ENCODE results near the gene FAM177A1. TPM values are rescaled to one million over a fixed set of nuclear protein-coding genes. Genes with fewer than 3 reads are reported as not detected.

Gene FAM177A1
- total RNA-seq, 3 donors from 2014 or later (not counting 1 experiment from before 2014, with no cell fraction given), result 73.8 to 131 (median 79.6) TPM

DNA sequence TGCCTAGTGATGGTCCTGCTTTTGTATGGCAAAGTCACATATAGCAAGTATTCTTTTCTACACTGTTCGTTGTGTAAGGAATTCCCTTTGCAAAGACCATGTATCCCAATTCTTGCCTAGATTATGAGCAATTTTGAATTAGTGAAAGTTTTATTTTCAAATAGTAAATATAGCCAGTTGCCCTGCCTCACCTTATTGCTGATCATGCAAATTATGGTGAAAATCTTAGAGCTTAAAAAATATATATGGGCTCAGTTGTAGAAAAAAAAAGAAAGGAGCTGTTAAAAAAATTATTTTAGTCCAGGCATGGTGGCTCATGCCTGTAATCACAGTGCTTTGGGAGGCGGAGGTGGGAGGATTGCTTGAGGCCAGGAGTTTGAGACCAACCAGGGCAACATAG is 44.5 kb upstream of the FAM177A1 start:
- 100% methylated on average over 1 of the region's 2 CpGs for WGBS (ENCODE audit: insufficient coverage)
- intact Hi-C loops (cut with micrococcal nuclease), result no loop called here
- no peak overlapping the region for H3K27ac Mint-ChIP-seq
- H3K27ac ChIP-seq (ENCODE audit: low read length), result no peak overlapping the region
- no peaks in the 10 kb centered on the region for H3K27me3 Mint-ChIP-seq (ENCODE audit: low read depth in 2 of 2)
- H3K4me3 Mint-ChIP-seq, result no peak overlapping the region
- H3K4me1 Mint-ChIP-seq, result peaks cover 4% of the 10 kb centered on the region in 2 donors
- no peaks in the 10 kb centered on the region for H3K4me1 ChIP-seq (ENCODE audit: control insufficient read depth, insufficient read depth, low read length)
- no peaks in the 10 kb centered on the region for H3K9me3 Mint-ChIP-seq
- no peak overlapping the region for H3K4me3 ChIP-seq (ENCODE audit: low read length)
- no peaks in the 10 kb centered on the region for H3K9me3 ChIP-seq (ENCODE audit: control insufficient read depth, insufficient read depth, low read length)
- ATAC-seq (no peak), DNase-seq (no peak)
- TF ChIP-seq, protein P1, sequence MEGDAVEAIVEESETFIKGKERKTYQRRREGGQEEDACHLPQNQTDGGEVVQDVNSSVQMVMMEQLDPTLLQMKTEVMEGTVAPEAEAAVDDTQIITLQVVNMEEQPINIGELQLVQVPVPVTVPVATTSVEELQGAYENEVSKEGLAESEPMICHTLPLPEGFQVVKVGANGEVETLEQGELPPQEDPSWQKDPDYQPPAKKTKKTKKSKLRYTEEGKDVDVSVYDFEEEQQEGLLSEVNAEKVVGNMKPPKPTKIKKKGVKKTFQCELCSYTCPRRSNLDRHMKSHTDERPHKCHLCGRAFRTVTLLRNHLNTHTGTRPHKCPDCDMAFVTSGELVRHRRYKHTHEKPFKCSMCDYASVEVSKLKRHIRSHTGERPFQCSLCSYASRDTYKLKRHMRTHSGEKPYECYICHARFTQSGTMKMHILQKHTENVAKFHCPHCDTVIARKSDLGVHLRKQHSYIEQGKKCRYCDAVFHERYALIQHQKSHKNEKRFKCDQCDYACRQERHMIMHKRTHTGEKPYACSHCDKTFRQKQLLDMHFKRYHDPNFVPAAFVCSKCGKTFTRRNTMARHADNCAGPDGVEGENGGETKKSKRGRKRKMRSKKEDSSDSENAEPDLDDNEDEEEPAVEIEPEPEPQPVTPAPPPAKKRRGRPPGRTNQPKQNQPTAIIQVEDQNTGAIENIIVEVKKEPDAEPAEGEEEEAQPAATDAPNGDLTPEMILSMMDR (IDR thresholded peaks at IDR 0.05), result no peak
- no peaks in the 10 kb centered on the region for H3K27me3 ChIP-seq (ENCODE audit: control insufficient read depth, insufficient read depth, low read length)
- H3K36me3 ChIP-seq (ENCODE audit: control insufficient read depth, insufficient read depth, low read length), result peaks cover 48% of the 10 kb centered on the region
- H3K36me3 Mint-ChIP-seq, result no peaks in the 10 kb centered on the region

DNA sequence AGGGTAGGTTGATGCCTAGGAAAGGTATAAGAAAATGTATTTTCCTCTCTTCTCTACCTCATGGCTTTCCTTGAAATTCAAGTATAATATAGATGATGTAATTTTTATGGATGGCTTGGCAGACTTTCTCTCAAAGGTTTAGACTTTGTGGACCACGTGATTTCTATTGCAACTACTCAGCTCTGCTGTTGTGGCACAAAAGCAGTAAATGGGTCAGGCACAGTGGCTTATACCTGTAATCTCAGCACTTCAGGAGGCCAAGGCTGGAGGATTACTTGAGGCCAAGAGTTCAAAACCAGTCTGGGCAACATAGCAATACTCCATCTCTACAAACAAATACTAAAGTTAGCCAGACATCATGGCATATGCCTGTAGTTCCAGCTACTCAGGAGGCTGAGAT is 41.2 kb upstream of the FAM177A1 start:
- Mint-ChIP-seq H3K4me1 (no peaks in the 10 kb centered on the region), H3K27me3 (ENCODE audit: low read depth in 2 of 2) (no peaks in the 10 kb centered on the region), H3K27ac (no peak overlapping the region), H3K36me3 (no peaks in the 10 kb centered on the region), H3K9me3 (no peaks in the 10 kb centered on the region), H3K4me3 (no peak overlapping the region)
- no peak overlapping the region for H3K4me3 ChIP-seq (ENCODE audit: low read length)
- 100% methylated on average over 1 of the region's 1 CpG for WGBS (ENCODE audit: insufficient coverage)
- H3K27ac ChIP-seq (ENCODE audit: low read length), result no peak overlapping the region
- peaks cover 43% of the 10 kb centered on the region for H3K36me3 ChIP-seq (ENCODE audit: control insufficient read depth, insufficient read depth, low read length)
- ATAC-seq (no peak), DNase-seq (no peak)
- TF ChIP-seq, protein P1 (IDR thresholded peaks at IDR 0.05), result no peak
- no peaks in the 10 kb centered on the region for H3K4me1 ChIP-seq (ENCODE audit: control insufficient read depth, insufficient read depth, low read length)
- no peaks in the 10 kb centered on the region for H3K27me3 ChIP-seq (ENCODE audit: control insufficient read depth, insufficient read depth, low read length)
- intact Hi-C loops (cut with micrococcal nuclease), result no loop called here
- H3K9me3 ChIP-seq (ENCODE audit: control insufficient read depth, insufficient read depth, low read length), result no peaks in the 10 kb centered on the region

DNA sequence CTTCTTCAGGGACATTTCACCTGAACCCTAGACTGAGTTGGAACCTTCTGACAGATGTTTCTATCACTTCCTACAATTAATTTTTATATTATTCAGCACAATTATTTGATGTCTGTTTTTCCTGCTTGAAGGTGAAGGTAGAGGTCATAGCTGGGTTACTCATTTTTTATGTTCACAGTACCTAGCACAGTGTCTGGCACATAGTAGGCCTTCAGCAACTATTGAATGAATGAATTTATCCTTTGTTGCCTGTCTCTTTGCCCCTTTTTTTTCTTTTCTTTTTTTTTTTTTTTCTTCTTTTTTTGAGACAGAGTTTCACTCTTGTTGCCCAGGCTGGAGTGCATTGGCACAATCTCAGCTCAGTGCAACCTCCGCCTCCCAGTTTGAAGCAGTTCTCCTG is 29.5 kb upstream of the FAM177A1 start:
- Mint-ChIP-seq H3K4me3 (no peak overlapping the region), H3K36me3 (peaks cover 37% of the 10 kb centered on the region), H3K27ac (peak overlapping the region in 1 of 2 donors; percentile 1), H3K9me3 (no peaks in the 10 kb centered on the region), H3K4me1 (no peaks in the 10 kb centered on the region), H3K27me3 (ENCODE audit: low read depth in 2 of 2) (no peaks in the 10 kb centered on the region)
- intact Hi-C loops (cut with micrococcal nuclease), result no loop called here
- TF ChIP-seq, protein P1 (IDR thresholded peaks at IDR 0.05), result no peak
- no peak overlapping the region for H3K27ac ChIP-seq (ENCODE audit: low read length)
- H3K4me1 ChIP-seq (ENCODE audit: control insufficient read depth, insufficient read depth, low read length), result no peaks in the 10 kb centered on the region
- H3K9me3 ChIP-seq (ENCODE audit: control insufficient read depth, insufficient read depth, low read length), result no peaks in the 10 kb centered on the region
- ATAC-seq (no peak), DNase-seq (no peak)
- WGBS (ENCODE audit: insufficient coverage), result 100% methylated on average over 1 of the region's 1 CpG
- peaks cover 79% of the 10 kb centered on the region for H3K36me3 ChIP-seq (ENCODE audit: control insufficient read depth, insufficient read depth, low read length)
- no peak overlapping the region for H3K4me3 ChIP-seq (ENCODE audit: low read length)
- H3K27me3 ChIP-seq (ENCODE audit: control insufficient read depth, insufficient read depth, low read length), result no peaks in the 10 kb centered on the region

DNA sequence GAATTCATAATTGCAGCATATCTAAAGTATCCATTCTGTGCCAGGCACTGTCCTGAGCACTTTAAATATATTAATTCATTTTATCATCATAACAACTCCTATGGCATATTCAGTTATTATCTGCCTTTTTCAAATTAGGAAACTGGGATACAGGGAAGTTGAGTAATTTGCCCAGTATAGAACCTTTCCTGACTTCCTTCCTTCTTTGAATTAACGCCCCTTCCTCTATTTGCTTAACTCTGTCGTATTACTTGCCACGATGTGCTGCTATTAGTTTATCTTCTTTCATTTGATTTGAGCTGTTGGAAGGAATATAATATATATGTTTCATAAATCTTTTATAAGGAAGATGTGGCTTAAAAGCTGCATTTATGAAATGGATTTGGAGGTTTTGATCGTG is 25.4 kb upstream of the FAM177A1 start:
- Histone ChIP-seq H3K4me1 (ENCODE audit: control insufficient read depth, insufficient read depth, low read length) (no peaks in the 10 kb centered on the region), H3K9me3 (ENCODE audit: control insufficient read depth, insufficient read depth, low read length) (no peaks in the 10 kb centered on the region), H3K27ac (ENCODE audit: low read length) (no peak overlapping the region), H3K36me3 (ENCODE audit: control insufficient read depth, insufficient read depth, low read length) (peaks cover 78% of the 10 kb centered on the region), H3K27me3 (ENCODE audit: control insufficient read depth, insufficient read depth, low read length) (no peaks in the 10 kb centered on the region), H3K4me3 (ENCODE audit: low read length) (no peak overlapping the region)
- 100% methylated on average over 1 of the region's 4 CpGs for WGBS (ENCODE audit: insufficient coverage)
- intact Hi-C loops (cut with micrococcal nuclease), result no loop called here
- TF ChIP-seq, protein P1 (IDR thresholded peaks at IDR 0.05), result no peak
- peaks cover 33% of the 10 kb centered on the region for H3K36me3 Mint-ChIP-seq
- DNase-seq, result no peak
- H3K27me3 Mint-ChIP-seq (ENCODE audit: low read depth in 2 of 2), result no peaks in the 10 kb centered on the region
- peak overlapping the region in 1 of 2 donors; percentile 60 for H3K27ac Mint-ChIP-seq
- no peaks in the 10 kb centered on the region for H3K9me3 Mint-ChIP-seq
- no peak overlapping the region for H3K4me3 Mint-ChIP-seq
- ATAC-seq, result no peak
- H3K4me1 Mint-ChIP-seq, result no peaks in the 10 kb centered on the region
